ENCODE measurements around the gene CNNM1.

The CNNM1 gene

GRCh38 chr10:99370993-99371392 is 41.8 kb downstream of the CNNM1 start:
- DNase-seq (ENCODE audit: low read depth in 2 of 2, low spot score in 1 of 2): no peak

DNA sequence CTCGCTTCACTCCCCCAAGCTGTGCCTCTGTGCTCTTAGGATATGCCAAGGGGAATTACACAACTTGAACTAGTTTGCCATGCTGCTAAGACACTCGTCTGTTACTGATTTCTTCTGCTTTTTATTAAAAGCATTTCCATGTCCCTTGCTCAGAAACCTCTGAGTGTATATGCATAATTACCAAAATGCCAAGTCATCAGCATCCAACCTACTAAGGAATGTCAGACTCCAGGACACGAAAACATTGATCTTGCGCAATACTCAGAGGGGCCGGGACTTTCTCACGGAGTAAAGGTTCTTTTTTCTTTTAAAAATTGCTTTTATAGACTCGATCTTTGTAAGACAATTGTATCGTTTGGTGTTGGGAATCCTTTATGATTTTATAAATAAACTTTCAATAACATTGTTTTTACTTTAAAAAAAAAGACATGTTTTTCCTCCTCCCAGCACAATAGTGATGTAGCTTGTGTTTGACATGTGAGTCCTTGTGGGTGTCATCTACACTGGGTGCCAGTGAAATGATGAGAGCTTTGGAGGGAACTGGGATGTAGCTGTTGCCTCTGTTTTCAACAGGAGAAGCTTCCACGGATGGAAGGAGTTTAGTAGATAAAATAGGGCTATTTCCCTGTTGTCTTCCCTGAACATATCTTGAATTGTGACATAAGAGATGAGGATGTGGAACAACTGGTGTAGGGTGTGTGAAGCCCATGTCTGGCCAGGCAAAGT is 43.6 kb downstream of the CNNM1 start:
- no peak for DNase-seq (ENCODE audit: low read depth in 2 of 2, low spot score in 1 of 2)

GRCh38 chr10:99374526-99374925 is 45.4 kb downstream of the CNNM1 start:
- no peak for DNase-seq (ENCODE audit: low read depth in 2 of 2, low spot score in 1 of 2)

DNA sequence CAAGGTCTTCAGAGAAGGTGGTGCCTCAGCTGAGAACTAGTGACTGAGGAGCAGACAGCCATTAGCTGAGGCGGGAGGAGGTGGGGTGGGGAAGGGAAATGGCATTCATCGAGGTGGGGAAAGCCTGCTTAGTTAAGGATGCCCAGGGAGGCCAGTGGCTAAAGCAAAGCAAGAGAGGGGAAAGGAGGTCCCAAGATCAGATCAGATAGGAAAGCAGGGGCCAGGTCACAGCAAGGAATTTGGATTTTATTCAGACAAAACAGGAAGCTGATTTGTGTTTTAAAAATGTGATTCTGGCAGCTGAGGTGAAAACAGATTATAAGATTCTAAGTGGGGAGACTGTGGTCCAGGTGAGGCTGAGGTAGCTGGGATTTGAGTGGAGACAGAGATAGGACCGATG is 45.8 kb downstream of the CNNM1 start:
- DNase-seq (ENCODE audit: low read depth in 2 of 2, low spot score in 1 of 2): no peak

DNA sequence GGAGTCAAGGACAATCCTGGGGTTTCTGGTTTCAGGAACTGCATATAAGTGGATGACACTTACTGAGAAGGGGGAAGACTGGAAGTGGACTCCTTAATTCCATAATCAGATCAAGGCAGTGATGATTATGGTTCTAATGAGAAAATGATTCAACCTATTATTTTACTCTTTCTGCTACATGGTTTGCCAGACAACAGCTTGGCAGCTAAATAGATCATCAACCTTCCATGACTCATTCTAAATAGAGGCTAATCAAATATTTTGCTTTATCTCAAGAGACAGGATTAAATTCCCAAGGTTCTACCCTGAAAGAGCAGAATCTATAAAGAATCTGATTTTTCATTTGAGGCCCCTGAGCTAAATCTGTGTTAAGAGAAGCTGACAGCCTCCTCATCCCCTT is 46.3 kb downstream of the CNNM1 start:
- no peak for DNase-seq (ENCODE audit: low read depth in 2 of 2, low spot score in 1 of 2)

DNA sequence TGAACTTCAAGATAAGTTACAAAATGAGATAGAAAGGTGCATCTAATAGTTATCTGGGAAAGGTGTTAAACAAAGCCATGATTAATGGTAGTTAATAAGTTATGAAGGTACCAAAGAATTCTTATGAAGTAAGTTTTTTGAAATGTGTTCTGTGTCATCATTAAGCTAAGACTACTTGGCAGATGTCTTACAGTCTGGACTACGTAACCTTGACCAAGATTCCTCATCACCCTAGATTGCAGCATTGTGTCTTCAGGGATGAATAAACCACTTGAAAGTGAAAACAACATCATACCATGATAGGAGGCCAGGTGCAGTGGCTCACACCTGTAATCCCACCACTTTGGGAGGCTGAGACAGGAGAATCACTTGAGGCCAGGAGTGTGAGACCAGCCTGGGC is 53.0 kb downstream of the CNNM1 start:
- no peak for DNase-seq (ENCODE audit: low read depth in 2 of 2, low spot score in 1 of 2)

DNA sequence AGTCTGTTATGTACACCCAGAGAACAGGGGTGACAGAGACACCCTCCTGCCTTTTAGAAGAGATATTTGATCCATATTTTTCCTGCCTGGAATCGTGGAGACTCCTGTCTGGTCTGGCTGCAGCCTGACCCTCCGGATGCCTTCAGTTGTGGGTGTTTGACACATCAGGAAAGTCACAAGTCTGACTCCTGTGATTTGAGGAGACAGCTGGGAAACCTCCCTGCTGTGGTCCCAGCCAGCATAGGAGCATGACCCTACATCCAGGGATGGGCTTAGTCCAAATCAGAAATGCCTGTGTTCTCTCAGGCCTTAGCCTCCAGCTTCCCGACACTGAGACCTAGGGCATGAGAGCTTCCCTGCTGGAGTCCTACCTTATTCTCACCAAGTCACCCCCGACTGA is 57.9 kb downstream of the CNNM1 start:
- no peak for DNase-seq (ENCODE audit: low read depth in 2 of 2, low spot score in 1 of 2)

GRCh38 chr10:99387541-99387940 is 58.4 kb downstream of the CNNM1 start:
- DNase-seq (ENCODE audit: low read depth in 2 of 2, low spot score in 1 of 2): no peak

- DNase-seq (ENCODE audit: low read depth in 2 of 2, low spot score in 1 of 2): no peak
Measured at GRCh38 chr10:99389729-99390480, 60.7 kb downstream of the CNNM1 start.

DNA sequence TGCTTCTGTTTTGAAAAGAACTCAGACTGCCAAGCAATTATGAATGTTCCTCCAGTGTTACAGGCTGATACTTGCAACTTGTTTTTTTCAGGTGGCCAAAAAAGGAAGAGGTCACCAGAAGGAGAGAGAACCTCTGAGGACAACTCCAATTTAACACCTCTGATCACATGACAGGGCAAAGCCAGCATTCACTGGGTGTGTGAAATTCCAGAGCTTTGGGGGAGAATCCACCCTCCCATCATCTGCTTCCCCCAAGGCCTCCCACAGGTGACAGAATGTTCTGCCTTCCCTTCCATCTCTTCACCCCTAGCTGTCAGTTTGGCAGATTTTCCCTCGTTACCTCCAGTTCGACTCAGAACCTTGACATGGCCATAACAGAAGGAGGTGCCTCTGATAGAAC is 62.2 kb downstream of the CNNM1 start:
- no peak for DNase-seq (ENCODE audit: low read depth in 2 of 2, low spot score in 1 of 2)

- no peak for DNase-seq (ENCODE audit: low read depth in 2 of 2, low spot score in 1 of 2)
Measured at GRCh38 chr10:99393036-99393435, 63.9 kb downstream of the CNNM1 start.

DNA sequence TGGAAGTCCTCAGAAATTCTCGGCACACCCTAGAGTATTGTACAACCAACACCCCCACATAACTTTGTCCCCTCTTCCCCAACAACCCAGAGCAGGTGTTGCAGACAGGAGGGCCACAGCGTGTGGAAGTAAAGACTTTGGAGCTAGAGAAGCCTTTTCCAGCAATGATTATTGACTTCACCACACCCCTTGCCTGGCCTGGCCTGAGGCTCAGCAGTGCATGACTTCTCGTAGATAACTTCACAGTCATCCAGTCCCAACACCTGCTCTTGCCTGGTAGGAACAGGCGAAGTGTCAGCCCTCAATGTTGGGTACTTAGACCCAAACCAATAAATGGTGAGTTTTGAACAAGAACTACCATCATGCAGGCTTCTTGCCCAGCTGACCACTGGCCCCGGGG is 64.5 kb downstream of the CNNM1 start:
- DNase-seq (ENCODE audit: low read depth in 2 of 2, low spot score in 1 of 2): no peak

GRCh38 chr10:99394256-99394655 is 65.1 kb downstream of the CNNM1 start:
- DNase-seq (ENCODE audit: low read depth in 2 of 2, low spot score in 1 of 2): no peak

- DNase-seq (ENCODE audit: low read depth in 2 of 2, low spot score in 1 of 2): no peak
Measured at GRCh38 chr10:99394761-99395386, 65.7 kb downstream of the CNNM1 start.

DNA sequence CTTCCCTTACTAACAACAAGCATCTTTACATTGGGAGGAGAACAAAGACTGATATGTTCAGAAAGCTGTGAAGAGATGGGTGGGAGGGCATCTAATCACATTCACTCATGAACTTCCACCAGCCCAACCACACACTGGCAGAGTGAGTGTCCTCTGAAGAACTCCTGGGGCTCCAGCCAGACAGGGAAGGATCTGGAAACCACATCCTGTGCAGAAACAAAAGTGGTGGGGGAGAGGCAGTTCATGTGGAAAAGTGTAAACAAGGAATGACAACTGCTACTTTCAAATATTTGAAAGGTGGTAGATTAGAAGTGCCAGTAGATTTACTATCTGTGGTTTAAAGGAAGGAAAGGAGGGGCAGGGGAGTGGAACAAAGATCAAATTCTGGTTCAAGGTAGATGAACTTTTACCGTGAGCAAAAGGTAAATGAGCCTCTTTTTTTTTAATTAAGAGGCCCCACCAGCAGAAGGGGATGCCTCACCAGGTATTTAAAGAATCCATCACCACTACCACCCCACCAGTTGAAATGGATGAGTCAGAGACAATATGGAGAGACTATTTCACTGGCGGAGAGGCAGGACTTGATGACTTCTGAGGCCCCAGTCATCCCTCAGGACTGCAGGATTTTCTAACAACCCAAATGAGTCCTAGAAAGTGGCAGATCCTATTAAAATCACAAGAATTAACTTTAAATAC is 66.7 kb downstream of the CNNM1 start:
- DNase-seq (ENCODE audit: low read depth in 2 of 2, low spot score in 1 of 2): no peak

DNA sequence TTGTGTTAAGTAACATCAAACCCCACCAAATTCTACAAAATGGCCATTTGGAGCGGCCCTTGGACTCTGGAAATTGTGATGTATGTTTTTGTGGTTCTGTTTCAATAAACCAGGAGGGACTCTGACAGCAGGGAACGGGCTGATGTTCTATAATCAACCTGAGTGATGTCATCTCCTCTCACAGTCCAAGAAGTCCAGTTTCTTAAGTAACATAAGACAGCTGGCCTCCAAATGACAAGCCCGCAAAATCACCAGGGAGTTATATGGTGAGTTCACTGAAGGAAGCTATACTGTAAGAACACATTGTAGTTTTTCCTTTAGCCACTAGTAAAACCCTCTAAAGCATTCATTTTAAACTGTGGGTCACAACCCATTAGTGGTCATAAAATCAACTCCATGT is 67.3 kb downstream of the CNNM1 start:
- DNase-seq (ENCODE audit: low read depth in 2 of 2, low spot score in 1 of 2): no peak

GRCh38 chr10:99399664-99400063 is 70.5 kb downstream of the CNNM1 start:
- DNase-seq (ENCODE audit: low read depth in 2 of 2, low spot score in 1 of 2): no peak

GRCh38 chr10:99403674-99404073 is 74.5 kb downstream of the CNNM1 start:
- no peak for DNase-seq (ENCODE audit: low read depth in 2 of 2, low spot score in 1 of 2)

GRCh38 chr10:99406149-99406548 is 77.0 kb downstream of the CNNM1 start:
- no peak for DNase-seq (ENCODE audit: low read depth in 2 of 2, low spot score in 1 of 2)

DNA sequence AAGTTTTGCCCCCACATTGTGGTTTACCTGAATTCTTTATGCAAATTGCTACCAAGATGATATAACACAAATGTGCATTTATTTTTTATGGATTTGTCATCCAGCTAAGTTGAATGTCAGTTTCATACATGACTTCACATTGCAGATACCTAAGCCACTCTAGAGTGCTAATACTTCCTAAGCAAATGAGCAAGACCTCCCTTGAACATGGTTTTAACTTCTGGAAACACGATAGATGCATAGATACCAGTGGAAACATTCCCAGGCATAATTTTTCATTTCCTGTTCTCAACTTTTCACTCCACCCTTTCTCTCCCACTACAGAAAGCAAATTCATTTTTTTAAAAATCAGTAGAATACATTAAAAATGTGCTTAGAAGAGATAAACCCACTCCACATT is 81.0 kb downstream of the CNNM1 start:
- DNase-seq (ENCODE audit: low read depth in 2 of 2, low spot score in 1 of 2): no peak

GRCh38 chr10:99410876-99411275 is 81.7 kb downstream of the CNNM1 start:
- DNase-seq (ENCODE audit: low read depth in 2 of 2, low spot score in 1 of 2): no peak

GRCh38 chr10:99411546-99411945 is 82.4 kb downstream of the CNNM1 start:
- DNase-seq (ENCODE audit: low read depth in 2 of 2, low spot score in 1 of 2): no peak

Measured in stimulated activated CD8-positive, alpha-beta memory T cell treated with anti-CD3 and anti-CD28 coated beads, Interleukin-4, amount 100 ng/mL, for 4 hours (primary cell).